ENCODE results near the gene GNAI1.
A peak's percentile ranks its signal among the peaks of the same experiment; 100 is the strongest.

GNAI1 gene

GRCh38 chr7:80134536-80135308 is at the start of gene GNAI1:
Gene GNAI1 (plus strand): TSS chr7:80134831. CDS start chr7:80135161, 330 bp downstream.
- DNase-seq: peak; percentile 51

GRCh38 chr7:80087051-80087770 is 47.4 kb upstream of the GNAI1 start:
- no peak for DNase-seq

- DNase-seq: no peak
Observed at GRCh38 chr7:80087771-80088170, 46.9 kb upstream of the GNAI1 start.

- no peak for DNase-seq
Observed at GRCh38 chr7:80088705-80089104, 45.9 kb upstream of the GNAI1 start.

GRCh38 chr7:80089366-80089765 is 45.3 kb upstream of the GNAI1 start:
- no peak for DNase-seq

- DNase-seq: no peak
Observed at GRCh38 chr7:80093349-80093748, 41.3 kb upstream of the GNAI1 start.

GRCh38 chr7:80095545-80095944 is 39.1 kb upstream of the GNAI1 start:
- no peak for DNase-seq

GRCh38 chr7:80097756-80098155 is 36.9 kb upstream of the GNAI1 start:
- no peak for DNase-seq

GRCh38 chr7:80098795-80099194 is 35.8 kb upstream of the GNAI1 start:
- DNase-seq: no peak

- no peak for DNase-seq
Observed at GRCh38 chr7:80100254-80100653, 34.4 kb upstream of the GNAI1 start.

- DNase-seq: no peak
Observed at GRCh38 chr7:80105701-80106408, 28.8 kb upstream of the GNAI1 start.

GRCh38 chr7:80106498-80107113 is 28.0 kb upstream of the GNAI1 start:
- no peak for DNase-seq

GRCh38 chr7:80107278-80107677 is 27.4 kb upstream of the GNAI1 start:
- no peak for DNase-seq

- no peak for DNase-seq
Observed at GRCh38 chr7:80110376-80110775, 24.3 kb upstream of the GNAI1 start.

GRCh38 chr7:80114159-80114558 is 20.5 kb upstream of the GNAI1 start:
- DNase-seq: no peak

- DNase-seq: no peak
Observed at GRCh38 chr7:80124526-80125264, 9.9 kb upstream of the GNAI1 start.

- no peak for DNase-seq
Observed at GRCh38 chr7:80127412-80128160, 7.0 kb upstream of the GNAI1 start.

- DNase-seq: no peak
Observed at GRCh38 chr7:80128918-80129317, 5.7 kb upstream of the GNAI1 start.

- DNase-seq: no peak
Observed at GRCh38 chr7:80129785-80130184, 4.8 kb upstream of the GNAI1 start.

- no peak for DNase-seq
Observed at GRCh38 chr7:80131675-80132435, 2.8 kb upstream of the GNAI1 start.

GRCh38 chr7:80132594-80132993 is 2.0 kb upstream of the GNAI1 start:
- no peak for DNase-seq
